Uterus (tissue), 4 donors: ENCODE results near the gene NT5C3A. TPM values are rescaled to one million over a fixed set of nuclear protein-coding genes. Genes with fewer than 3 reads are reported as not detected.

Experiments used
- DNase-seq, 2 donors: peaks; one replicate each; pipeline ENCODE4 v3.0.0-alpha.2; 2019 to 2020
- H3K27ac ChIP-seq, 2 donors: fragments of 200-600 bp; sonication (generic); 1 replicate in 1 of 2; 2 replicates in 1 of 2; pipeline ENCODE4 v1.5.1; 2016 to 2018
- H3K27me3 ChIP-seq, 2 donors: fragments of 200-600 bp; sonication (generic); one replicate each; pipeline ENCODE4 v1.5.1; 2018 to 2019; ENCODE audit warnings: control low read depth in 1 of 2
- H3K36me3 ChIP-seq, 2 donors: fragments of 200-600 bp; sonication (generic); one replicate each; pipeline ENCODE4 v1.5.1; 2019; ENCODE audit warnings: control low read depth in 1 of 2
- H3K4me1 ChIP-seq, 2 donors: fragments of 200-600 bp; sonication (generic); one replicate each; pipeline ENCODE4 v1.5.1; 2018 to 2019; ENCODE audit warnings: control low read depth in 1 of 2
- H3K4me3 ChIP-seq, 2 donors: fragments of 200-600 bp; sonication (generic); 1 replicate in 1 of 2; 2 replicates in 1 of 2; pipeline ENCODE4 v1.5.1; 2018 to 2019; ENCODE audit warnings: mild to moderate bottlenecking in 1 of 2
- H3K9me3 ChIP-seq, 2 donors: fragments of 200-600 bp; sonication (generic); one replicate each; pipeline ENCODE4 v1.5.1; 2019; ENCODE audit warnings: control low read depth in 1 of 2
- POLR2A ChIP-seq, 2 donors: fragments of 450-650 bp; IDR thresholded peaks; one replicate each; pipeline ENCODE4 v1.6.1; 2016; ENCODE audit warnings: antibody characterized with exemption in 2 of 2, mild to moderate bottlenecking in 1 of 2, moderate library complexity in 1 of 2
- intact Hi-C: fragments of 100-400 bp; cut with DNase I; formaldehyde crosslinking; loops from one replicate; pipeline ENCODE4 v1.15.1; 2023; ENCODE audit warnings: low total_unique reads
- total RNA-seq, 4 donors: library from RNA; depleted of rRNA in 3 of 4; stranded (reverse); fragments of >200 nt in 3 of 4; gene quantifications; one replicate each; pipeline versions ENCODE4 v1.1.0 to v1.2.4, GENCODE V29; 2014 to 2023
- TF ChIP-seq, protein P1 (sequence below), 4 experiments: fragments of 200-600 bp in 2 of 4; fragments of 450-650 bp in 2 of 4; sonication (generic) in 2 of 4; IDR thresholded peaks; one replicate each; pipeline ENCODE4 v1.5.1; 2016 to 2019; ENCODE audit warnings: antibody characterized with exemption in 4 of 4, mild to moderate bottlenecking in 2 of 4, moderate library complexity in 1 of 4
- donor health status: DM: yes; HTN: yes; CAD: no.

The NT5C3A gene
- total RNA-seq, 4 donors from 2014 or later: 21.3 to 50.2 (median 42.1) TPM

GRCh38 chr7:33075818-33076518 lies 13.4 kb upstream of the NT5C3A start:
- Histone ChIP-seq H3K4me1 (no peaks in the 10 kb centered on the region), H3K27ac (no peak overlapping the region), H3K36me3 (no peaks in the 10 kb centered on the region), H3K9me3 (no peaks in the 10 kb centered on the region), H3K27me3 (no peaks in the 10 kb centered on the region), H3K4me3 (no peak overlapping the region)
- intact Hi-C loops: no loop called here
- TF ChIP-seq, protein P1, sequence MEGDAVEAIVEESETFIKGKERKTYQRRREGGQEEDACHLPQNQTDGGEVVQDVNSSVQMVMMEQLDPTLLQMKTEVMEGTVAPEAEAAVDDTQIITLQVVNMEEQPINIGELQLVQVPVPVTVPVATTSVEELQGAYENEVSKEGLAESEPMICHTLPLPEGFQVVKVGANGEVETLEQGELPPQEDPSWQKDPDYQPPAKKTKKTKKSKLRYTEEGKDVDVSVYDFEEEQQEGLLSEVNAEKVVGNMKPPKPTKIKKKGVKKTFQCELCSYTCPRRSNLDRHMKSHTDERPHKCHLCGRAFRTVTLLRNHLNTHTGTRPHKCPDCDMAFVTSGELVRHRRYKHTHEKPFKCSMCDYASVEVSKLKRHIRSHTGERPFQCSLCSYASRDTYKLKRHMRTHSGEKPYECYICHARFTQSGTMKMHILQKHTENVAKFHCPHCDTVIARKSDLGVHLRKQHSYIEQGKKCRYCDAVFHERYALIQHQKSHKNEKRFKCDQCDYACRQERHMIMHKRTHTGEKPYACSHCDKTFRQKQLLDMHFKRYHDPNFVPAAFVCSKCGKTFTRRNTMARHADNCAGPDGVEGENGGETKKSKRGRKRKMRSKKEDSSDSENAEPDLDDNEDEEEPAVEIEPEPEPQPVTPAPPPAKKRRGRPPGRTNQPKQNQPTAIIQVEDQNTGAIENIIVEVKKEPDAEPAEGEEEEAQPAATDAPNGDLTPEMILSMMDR (IDR thresholded peaks at IDR 0.05): no peak
- no peak for TF ChIP-seq POLR2A (IDR thresholded peaks at IDR 0.05)
- DNase-seq: no peak

- no peaks in the 10 kb centered on the region for H3K36me3 ChIP-seq
- intact Hi-C loops: no loop called here
- no peak overlapping the region for H3K4me3 ChIP-seq
- no peaks in the 10 kb centered on the region for H3K9me3 ChIP-seq
- no peak for TF ChIP-seq POLR2A (IDR thresholded peaks at IDR 0.05)
- TF ChIP-seq, protein P1 (IDR thresholded peaks at IDR 0.05): no peak
- no peak for DNase-seq
- H3K27ac ChIP-seq: no peak overlapping the region
- no peaks in the 10 kb centered on the region for H3K4me1 ChIP-seq
- H3K27me3 ChIP-seq: no peaks in the 10 kb centered on the region
Observed at GRCh38 chr7:33073243-33073642, 10.7 kb upstream of the NT5C3A start.

DNA sequence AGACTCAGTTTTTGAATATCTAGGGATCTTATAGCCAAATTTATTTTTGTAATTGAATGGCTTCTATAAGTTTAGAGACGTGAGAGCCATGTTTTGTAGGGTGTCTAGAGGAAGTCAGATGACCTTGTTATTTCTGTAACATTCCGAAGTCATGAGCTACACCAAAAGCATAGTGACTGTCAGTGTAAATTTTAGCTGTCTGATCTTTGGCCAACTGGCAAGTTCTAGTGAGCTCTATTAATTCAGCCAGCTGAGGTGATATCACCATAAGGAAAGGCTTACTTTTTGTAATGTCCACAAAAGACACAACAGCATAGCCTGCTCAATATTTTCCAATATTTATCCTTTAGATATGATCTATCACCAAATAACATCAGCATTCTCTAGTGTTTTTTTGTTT lies 9.9 kb upstream of the NT5C3A start:
- intact Hi-C loops: no loop called here
- Histone ChIP-seq H3K9me3 (no peaks in the 10 kb centered on the region), H3K36me3 (no peaks in the 10 kb centered on the region), H3K4me1 (no peaks in the 10 kb centered on the region), H3K4me3 (no peak overlapping the region), H3K27me3 (no peaks in the 10 kb centered on the region), H3K27ac (no peak overlapping the region)
- no peak for TF ChIP-seq POLR2A (IDR thresholded peaks at IDR 0.05)
- TF ChIP-seq, protein P1 (IDR thresholded peaks at IDR 0.05): no peak
- DNase-seq: no peak

DNA sequence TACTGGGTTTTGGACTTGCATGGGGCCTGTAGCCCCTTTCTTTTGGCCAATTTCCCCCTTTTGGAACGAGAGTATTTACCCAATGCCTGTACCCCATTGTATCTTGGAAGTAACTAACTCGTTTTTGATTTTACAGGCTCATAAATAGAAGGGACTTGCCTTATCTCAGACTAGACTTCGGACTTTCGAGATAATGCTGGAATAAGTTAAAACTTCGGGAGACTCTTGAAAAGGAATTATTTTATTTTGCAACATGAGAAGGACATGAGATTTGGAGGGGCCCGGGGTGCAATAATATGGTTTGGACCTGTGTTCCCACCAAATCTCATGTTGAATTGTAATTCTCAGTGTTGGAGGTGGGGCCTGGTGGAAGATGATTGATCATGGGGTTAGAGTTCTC lies 8.3 kb upstream of the NT5C3A start:
- peaks cover 0 to 5% of the 10 kb centered on the region in 2 donors for H3K9me3 ChIP-seq
- H3K36me3 ChIP-seq: no peaks in the 10 kb centered on the region
- DNase-seq: no peak
- no peaks in the 10 kb centered on the region for H3K4me1 ChIP-seq
- H3K27me3 ChIP-seq: no peaks in the 10 kb centered on the region
- TF ChIP-seq, protein P1 (IDR thresholded peaks at IDR 0.05): no peak
- TF ChIP-seq POLR2A (IDR thresholded peaks at IDR 0.05): no peak
- H3K4me3 ChIP-seq: no peak overlapping the region
- no peak overlapping the region for H3K27ac ChIP-seq
- intact Hi-C loops: no loop called here

DNA sequence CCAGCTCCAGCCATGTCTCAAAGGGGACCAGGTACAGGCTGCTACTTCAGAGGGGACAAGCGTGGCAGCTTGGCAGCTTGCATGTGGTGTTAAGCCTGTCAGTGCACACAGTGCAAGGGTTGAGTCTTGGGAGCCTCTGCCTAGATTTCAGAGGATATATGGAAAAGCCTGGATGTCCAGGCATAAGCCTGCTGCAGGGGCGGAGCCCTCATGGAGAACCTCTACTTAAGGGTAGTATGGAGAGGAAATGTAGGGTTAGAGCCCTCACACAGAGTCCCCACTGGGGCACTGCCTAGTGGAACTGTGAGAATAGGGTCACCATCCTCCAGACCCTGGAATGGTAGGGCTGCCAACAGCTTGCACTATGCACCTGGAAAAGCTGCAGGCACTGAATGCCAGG lies 7.7 kb upstream of the NT5C3A start:
- no peak for DNase-seq
- no peak overlapping the region for H3K27ac ChIP-seq
- no peaks in the 10 kb centered on the region for H3K27me3 ChIP-seq
- intact Hi-C loops: no loop called here
- no peaks in the 10 kb centered on the region for H3K36me3 ChIP-seq
- TF ChIP-seq, protein P1 (IDR thresholded peaks at IDR 0.05): no peak
- no peak for TF ChIP-seq POLR2A (IDR thresholded peaks at IDR 0.05)
- no peaks in the 10 kb centered on the region for H3K4me1 ChIP-seq
- no peak overlapping the region for H3K4me3 ChIP-seq
- H3K9me3 ChIP-seq: peaks cover 0 to 5% of the 10 kb centered on the region in 2 donors
